Muscle layer of duodenum (tissue), 2 donors: Measurements from ENCODE around the gene OCIAD1.

Experiments used
- H3K27ac ChIP-seq: one replicate; pipeline ENCODE4 v1.7.0; 2013; ENCODE audit warnings: mild to moderate bottlenecking, low read length
- H3K27me3 ChIP-seq: one replicate; pipeline ENCODE4 v1.7.0; 2013; ENCODE audit warnings: low read depth, mild to moderate bottlenecking, control low read depth, low read length
- H3K36me3 ChIP-seq, 2 donors: one replicate each; pipeline ENCODE4 v1.7.0; 2013; ENCODE audit warnings: low read length in 2 of 2, control low read depth in 1 of 2, mild to moderate bottlenecking in 1 of 2; ENCODE audit not compliant: insufficient read depth in 2 of 2, control insufficient read depth in 1 of 2
- H3K4me1 ChIP-seq, 2 donors: one replicate each; pipeline ENCODE4 v1.7.0; 2013; ENCODE audit warnings: low read length in 2 of 2, mild to moderate bottlenecking in 2 of 2, control low read depth in 1 of 2, moderate library complexity in 1 of 2; ENCODE audit not compliant: insufficient read depth in 2 of 2, control insufficient read depth in 1 of 2
- H3K4me3 ChIP-seq, 2 donors: one replicate each; pipeline ENCODE4 v1.7.0; 2013; ENCODE audit warnings: low read length in 2 of 2, low read depth in 1 of 2, mild to moderate bottlenecking in 1 of 2
- H3K9me3 ChIP-seq, 2 donors: one replicate each; pipeline ENCODE4 v1.7.0; 2013; ENCODE audit warnings: low read length in 2 of 2, control low read depth in 1 of 2, mild to moderate bottlenecking in 1 of 2; ENCODE audit not compliant: control insufficient read depth in 1 of 2
- donor health status: healthy.

The OCIAD1 gene

GRCh38 chr4:48907706-48908477 lies 77.0 kb downstream of the OCIAD1 start:
- no peaks in the 10 kb centered on the region for H3K27me3 ChIP-seq
- H3K27ac ChIP-seq = no peak overlapping the region
- H3K9me3 ChIP-seq = no peaks in the 10 kb centered on the region
- H3K4me1 ChIP-seq = peaks cover 0 to 9% of the 10 kb centered on the region in 2 donors
- H3K4me3 ChIP-seq = no peak overlapping the region
- H3K36me3 ChIP-seq = peaks cover 0 to 1% of the 10 kb centered on the region in 2 donors

GRCh38 chr4:48908687-48909086 lies 77.8 kb downstream of the OCIAD1 start:
- peaks cover 0 to 13% of the 10 kb centered on the region in 2 donors for H3K4me1 ChIP-seq
- H3K9me3 ChIP-seq = no peaks in the 10 kb centered on the region
- H3K36me3 ChIP-seq = no peaks in the 10 kb centered on the region
- no peak overlapping the region for H3K4me3 ChIP-seq
- H3K27me3 ChIP-seq = no peaks in the 10 kb centered on the region
- H3K27ac ChIP-seq = no peak overlapping the region

GRCh38 chr4:48909697-48910096 lies 78.8 kb downstream of the OCIAD1 start:
- peaks cover 0 to 13% of the 10 kb centered on the region in 2 donors for H3K4me1 ChIP-seq
- H3K36me3 ChIP-seq = no peaks in the 10 kb centered on the region
- H3K27ac ChIP-seq = no peak overlapping the region
- H3K27me3 ChIP-seq = no peaks in the 10 kb centered on the region
- no peaks in the 10 kb centered on the region for H3K9me3 ChIP-seq
- H3K4me3 ChIP-seq = no peak overlapping the region

GRCh38 chr4:48910511-48910910 lies 79.6 kb downstream of the OCIAD1 start:
- no peaks in the 10 kb centered on the region for H3K36me3 ChIP-seq
- H3K27ac ChIP-seq = no peak overlapping the region
- no peak overlapping the region for H3K4me3 ChIP-seq
- H3K9me3 ChIP-seq = no peaks in the 10 kb centered on the region
- no peaks in the 10 kb centered on the region for H3K27me3 ChIP-seq
- peaks cover 0 to 13% of the 10 kb centered on the region in 2 donors for H3K4me1 ChIP-seq
